Activated CD8-positive, alpha-beta memory T cell treated with anti-CD3 and anti-CD28 coated beads for 36 hours (primary cell): ENCODE measurements around the gene TFDP2. TPM values are rescaled to one million over a fixed set of nuclear protein-coding genes. Genes with fewer than 3 reads are reported as not detected.
"Not testable (repeated sequence)": the region's sequence is repeated elsewhere in the genome, so short reads cannot be mapped to it uniquely, and the experiment has no call there.

Experiments
- CTCF ChIA-PET: fragments of 350-600 bp; sonication (Branson Sonifier 250); formaldehyde crosslinking; loops from one replicate; lab custom pipeline; 2021; ENCODE audit warnings: antibody characterized with exemption; lab: Charles Lee
- POLR2A ChIA-PET: fragments of 350-600 bp; sonication (Branson Sonifier 250); formaldehyde crosslinking; loops from one replicate; lab custom pipeline; 2021; ENCODE audit warnings: antibody characterized with exemption; lab: Charles Lee
- total RNA-seq, 2 experiments: library from RNA; stranded (reverse); gene quantifications; one replicate each; pipeline ENCODE4 v1.2.3, GENCODE V29; 2021

TFDP2 gene
- total RNA-seq, 2 experiments from 2014 or later, result 25.0 to 26.6 TPM

GRCh38 chr3:142029791-142030190, 119.6 kb downstream of the TFDP2 start:
- ChIA-PET POLR2A (no interaction called here), CTCF (no interaction called here)

DNA sequence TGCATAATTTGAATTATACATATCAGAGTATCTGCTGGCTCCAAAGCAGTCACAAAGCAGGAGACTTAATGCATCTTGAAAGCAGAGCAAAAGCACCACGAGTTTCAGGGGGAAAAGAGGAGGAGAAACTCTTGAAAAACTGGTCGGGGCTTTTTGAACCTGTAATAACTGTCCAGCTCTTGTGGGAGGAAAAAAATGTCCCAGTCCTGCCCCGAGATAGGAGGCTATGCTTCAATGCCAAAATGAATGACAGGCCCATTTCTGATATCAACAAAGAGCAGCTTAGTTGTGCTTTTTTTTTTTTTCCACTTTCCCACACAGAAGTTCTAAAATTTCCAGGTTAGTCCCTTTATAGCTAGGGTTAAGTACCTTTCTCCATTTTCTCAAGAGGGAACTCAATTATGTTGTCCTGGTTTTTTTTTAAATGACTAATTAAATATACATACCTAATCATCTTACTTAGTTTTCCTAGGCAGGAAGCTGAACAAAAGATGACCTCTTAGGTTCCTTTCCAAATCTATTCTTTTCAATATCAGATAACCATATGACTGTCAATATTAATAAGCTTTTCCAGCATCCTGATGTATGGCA, 120.2 kb downstream of the TFDP2 start:
- POLR2A ChIA-PET, result no interaction called here
- CTCF ChIA-PET, result no interaction called here

- ChIA-PET CTCF (no interaction called here), POLR2A (no interaction called here)
These were observed 121.0 kb downstream of the TFDP2 start for GRCh38 chr3:142028243-142028777.

DNA sequence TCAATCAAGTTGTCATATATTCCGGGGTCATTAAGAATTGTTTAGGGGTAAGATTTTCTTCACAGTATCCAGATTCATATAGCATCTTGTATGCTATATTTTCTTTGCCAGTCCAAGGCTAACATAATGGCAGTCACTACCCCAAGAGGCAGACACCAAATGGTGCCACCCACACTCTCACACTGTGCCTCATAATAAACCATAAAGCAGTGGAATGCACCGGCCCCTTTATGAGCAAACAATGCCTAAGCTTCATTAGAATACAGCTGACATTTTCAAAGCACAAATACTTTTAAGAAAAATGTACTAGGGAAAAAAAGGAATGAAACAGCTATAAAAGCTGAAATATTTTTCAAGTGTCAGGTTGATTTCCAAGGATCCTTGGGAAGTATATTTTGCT, 121.6 kb downstream of the TFDP2 start:
- POLR2A ChIA-PET, result no interaction called here
- CTCF ChIA-PET, result no interaction called here

- CTCF ChIA-PET, result no interaction called here
- POLR2A ChIA-PET, result no interaction called here
These were observed 122.0 kb downstream of the TFDP2 start for GRCh38 chr3:142027300-142027699.

GRCh38 chr3:142026333-142026732, 123.0 kb downstream of the TFDP2 start:
- ChIA-PET CTCF (no interaction called here), POLR2A (no interaction called here)

DNA sequence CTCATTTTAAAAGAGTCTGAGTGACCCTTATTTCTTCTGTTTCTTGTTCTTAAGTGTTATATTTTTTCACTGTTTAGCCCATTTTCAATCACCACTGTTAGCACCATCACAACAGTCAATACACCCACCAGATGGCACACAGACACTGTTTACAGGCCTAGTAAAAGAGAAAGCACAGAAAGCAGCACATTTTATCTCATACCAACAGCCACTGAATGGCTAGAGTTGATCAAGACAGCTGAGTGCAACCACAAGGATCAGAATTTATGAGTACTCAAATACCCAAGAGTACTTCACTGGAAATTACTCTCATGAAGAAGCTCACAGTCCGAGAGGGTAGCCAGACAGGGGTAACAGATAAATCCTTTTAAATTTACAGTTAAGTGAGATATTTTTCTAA, 127.0 kb downstream of the TFDP2 start:
- CTCF ChIA-PET, result interaction anchor here (1.2 kb wide), 1 partner anchor 119 kb away, joined by 4 read pairs; no protein-coding TSS in a partner anchor
- POLR2A ChIA-PET, result no interaction called here

DNA sequence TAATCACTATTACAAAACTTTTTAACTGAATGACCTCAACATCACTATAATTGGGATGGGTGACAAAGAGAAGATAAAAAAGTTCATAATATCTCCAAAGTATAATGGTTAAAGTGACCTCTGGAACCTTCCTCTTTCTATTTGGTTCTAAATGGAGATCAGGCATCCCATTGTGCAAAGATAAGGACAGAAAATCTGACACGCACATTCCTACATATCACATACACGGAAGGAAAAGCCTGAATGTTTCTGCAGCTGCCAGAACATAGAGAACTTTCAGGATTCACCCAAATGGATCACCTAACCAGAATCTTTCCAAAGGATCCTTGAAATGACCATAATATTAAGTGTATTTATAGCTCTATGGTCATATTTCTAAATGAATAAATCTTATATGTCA, 128.2 kb downstream of the TFDP2 start:
- ChIA-PET CTCF (interaction anchor here (0.6 kb wide), 1 partner anchor 1293 kb away, joined by 3 read pairs; no protein-coding TSS in a partner anchor), POLR2A (no interaction called here)

GRCh38 chr3:142019794-142020320, 129.5 kb downstream of the TFDP2 start:
- CTCF ChIA-PET, result no interaction called here
- POLR2A ChIA-PET, result no interaction called here

DNA sequence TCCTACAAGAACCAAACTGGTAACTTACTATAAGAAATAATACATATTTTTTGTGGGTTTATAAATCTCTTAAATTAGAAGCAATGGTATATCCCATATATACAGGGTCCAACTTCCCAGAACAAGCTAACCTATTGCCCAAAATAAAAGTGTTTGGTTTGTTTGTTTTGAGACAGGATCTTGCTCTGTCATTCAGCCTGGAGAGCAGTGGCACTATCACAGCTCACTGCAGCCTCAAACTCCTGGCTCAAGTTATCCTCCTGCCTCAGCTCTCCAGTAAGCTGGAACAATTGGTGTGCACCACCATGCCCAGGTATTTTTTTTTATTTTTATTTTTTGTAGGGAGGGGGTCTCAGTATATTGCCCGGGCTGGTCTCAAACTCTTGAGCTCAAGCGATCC, 135.4 kb downstream of the TFDP2 start:
- ChIA-PET POLR2A (no interaction called here), CTCF (interaction anchor here (1.1 kb wide), 2 partner anchors 51 to 53 kb away, joined by 3 to 4 read pairs; no protein-coding TSS in a partner anchor)

DNA sequence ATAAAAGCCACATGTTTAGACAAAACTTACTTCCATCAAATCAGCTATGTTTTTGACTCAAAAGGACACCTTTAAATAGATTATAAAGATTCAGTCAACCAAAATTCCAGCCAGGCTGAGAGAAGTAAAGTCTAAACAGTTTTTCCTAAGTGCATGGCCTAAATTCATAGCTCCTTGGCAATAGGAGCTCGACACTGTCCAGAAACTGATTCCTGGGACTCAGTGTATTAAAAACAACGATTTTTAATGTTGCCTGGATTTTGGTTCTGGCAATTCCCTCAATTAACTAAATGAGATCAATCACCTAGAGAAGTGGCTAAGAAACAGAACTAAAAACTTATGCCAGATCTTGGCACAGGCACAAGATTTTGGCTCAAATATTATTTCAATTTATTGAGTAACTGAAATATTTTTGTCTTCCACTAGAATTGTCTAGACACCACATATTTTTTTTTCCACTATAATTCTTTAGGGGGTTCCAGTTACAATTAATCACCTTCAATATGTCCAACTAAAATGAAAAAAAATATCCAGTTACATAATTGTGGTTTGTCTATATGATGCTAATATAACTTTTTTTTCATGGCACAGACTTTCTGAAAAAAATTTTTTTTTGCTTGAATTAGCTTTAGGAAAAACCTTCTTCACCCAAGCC, 135.9 kb downstream of the TFDP2 start:
- POLR2A ChIA-PET, result no interaction called here
- CTCF ChIA-PET, result interaction anchor here (1.1 kb wide), 2 partner anchors 51 to 54 kb away, joined by 3 to 4 read pairs; no protein-coding TSS in a partner anchor

DNA sequence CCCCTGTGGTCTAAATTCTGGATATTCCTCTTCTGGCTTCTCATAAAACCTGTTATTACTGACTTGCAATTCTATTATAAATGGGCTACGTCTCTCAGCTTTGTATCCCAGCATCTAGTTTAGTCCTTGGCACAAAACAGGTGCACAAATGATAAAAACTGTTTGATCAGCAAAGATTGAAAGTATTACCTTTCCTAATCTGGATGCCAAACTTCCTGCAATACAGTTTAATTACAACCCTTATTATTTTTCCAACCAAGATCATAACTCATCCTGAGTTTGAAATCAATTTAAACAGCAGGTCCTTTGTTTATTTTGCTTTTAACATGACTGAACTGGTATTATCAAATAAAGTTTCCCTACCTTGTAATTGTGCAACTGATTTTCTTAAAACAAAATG, 140.3 kb downstream of the TFDP2 start:
- POLR2A ChIA-PET, result no interaction called here
- CTCF ChIA-PET, result no interaction called here

GRCh38 chr3:142007710-142008399, 141.5 kb downstream of the TFDP2 start:
- ChIA-PET POLR2A (no interaction called here), CTCF (no interaction called here)

GRCh38 chr3:142004957-142005356, 144.4 kb downstream of the TFDP2 start:
- CTCF ChIA-PET, POLR2A ChIA-PET: not testable (repeated sequence)

GRCh38 chr3:142004025-142004424, 145.3 kb downstream of the TFDP2 start:
- CTCF ChIA-PET, result no interaction called here

DNA sequence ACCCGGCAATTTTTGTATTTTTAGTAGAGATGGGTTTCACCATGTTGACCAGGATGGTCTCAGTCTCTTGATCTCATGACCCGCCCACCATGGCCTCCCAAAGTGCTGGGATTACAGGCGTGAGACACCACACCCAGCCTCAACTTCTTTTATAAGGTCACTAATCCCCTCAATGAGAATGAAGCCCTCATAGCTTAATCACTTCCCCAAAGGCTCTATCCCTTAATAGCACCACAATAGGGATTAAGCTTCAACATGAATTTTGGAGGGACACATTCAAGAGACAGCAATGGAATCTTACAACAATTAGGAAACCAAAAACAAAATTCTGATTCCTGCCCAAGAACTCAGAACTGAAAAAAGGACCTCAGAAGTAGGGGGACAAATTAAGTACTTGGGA, 146.1 kb downstream of the TFDP2 start:
- ChIA-PET CTCF (no interaction called here), POLR2A (no interaction called here)

More at GRCh38 chr3:142004025-142004424, 145.3 kb downstream of the TFDP2 start:
- POLR2A ChIA-PET, result no interaction called here

- ChIA-PET POLR2A (no interaction called here), CTCF (no interaction called here)
These were observed 148.9 kb downstream of the TFDP2 start for GRCh38 chr3:142000325-142000870.

GRCh38 chr3:141998669-141999290, 150.6 kb downstream of the TFDP2 start:
- POLR2A ChIA-PET, result no interaction called here
- CTCF ChIA-PET, result no interaction called here

DNA sequence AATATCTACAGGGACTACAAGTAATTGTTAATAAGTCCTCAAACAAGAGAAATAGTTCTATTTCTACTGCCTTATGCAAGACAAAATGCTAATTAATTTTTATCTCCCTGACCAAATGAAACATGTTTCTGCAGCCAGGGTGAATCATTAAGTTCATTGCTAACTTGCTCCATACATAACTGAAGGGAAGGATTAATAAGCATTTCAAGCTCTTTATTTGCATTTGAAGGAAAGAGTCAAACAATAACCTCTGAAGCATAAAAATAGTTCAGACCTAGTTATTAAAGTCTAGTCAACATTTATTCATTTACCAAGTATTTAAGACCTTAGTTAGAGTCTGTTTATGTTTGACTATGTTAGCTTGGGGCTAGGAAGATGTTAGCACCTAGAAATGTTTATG, 152.9 kb downstream of the TFDP2 start:
- ChIA-PET POLR2A (no interaction called here), CTCF (no interaction called here)
